Activated CD4-positive, alpha-beta T cell treated with anti-CD3 and anti-CD28 coated beads, Interleukin-2, amount 50 U/mL, for 48 hours (primary cell): ENCODE measurements around the gene MISP.

Experiments used
- DNase-seq, 2 experiments: peaks; one replicate each; pipeline ENCODE4 v3.0.0-alpha.2; 2020

The MISP gene

DNA sequence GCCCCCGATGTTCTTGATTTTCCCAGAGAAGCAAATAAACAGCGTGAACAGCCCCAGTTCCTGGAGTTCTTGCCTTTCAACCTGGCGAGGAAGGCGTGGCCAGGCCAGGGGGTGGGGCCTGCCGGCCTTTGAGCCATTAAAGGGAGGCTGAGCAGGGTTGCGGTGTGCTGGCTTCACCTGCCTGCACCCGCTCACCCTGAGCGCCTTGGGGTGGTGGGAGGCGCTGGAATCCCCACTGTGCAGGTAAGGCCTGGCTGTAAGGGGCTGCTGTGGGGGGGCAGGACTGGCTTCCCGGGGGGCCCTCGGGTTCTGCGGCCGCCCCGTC, 2.7 kb upstream of the MISP start:
- no peak for DNase-seq

DNA sequence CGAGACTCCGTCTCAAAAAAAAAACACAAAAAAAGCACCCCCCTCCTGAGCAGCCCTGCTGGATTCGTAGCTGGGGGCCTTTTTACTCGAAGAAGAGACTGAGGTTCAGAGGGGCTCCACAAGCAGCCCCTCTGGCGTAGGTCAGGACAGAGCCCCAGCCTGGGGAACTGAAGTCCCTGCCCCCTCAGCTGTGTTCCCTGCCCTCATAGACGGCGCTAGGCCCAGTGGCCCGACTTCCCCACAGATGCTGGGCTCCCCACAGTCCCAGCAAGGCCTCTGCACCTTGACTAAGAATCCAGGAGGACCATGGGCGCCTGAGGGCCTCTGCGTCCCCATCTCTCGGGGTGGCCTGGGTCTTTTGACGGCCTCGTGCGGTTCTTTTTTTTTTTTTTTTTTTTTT, 1.1 kb upstream of the MISP start:
- DNase-seq = no peak

DNA sequence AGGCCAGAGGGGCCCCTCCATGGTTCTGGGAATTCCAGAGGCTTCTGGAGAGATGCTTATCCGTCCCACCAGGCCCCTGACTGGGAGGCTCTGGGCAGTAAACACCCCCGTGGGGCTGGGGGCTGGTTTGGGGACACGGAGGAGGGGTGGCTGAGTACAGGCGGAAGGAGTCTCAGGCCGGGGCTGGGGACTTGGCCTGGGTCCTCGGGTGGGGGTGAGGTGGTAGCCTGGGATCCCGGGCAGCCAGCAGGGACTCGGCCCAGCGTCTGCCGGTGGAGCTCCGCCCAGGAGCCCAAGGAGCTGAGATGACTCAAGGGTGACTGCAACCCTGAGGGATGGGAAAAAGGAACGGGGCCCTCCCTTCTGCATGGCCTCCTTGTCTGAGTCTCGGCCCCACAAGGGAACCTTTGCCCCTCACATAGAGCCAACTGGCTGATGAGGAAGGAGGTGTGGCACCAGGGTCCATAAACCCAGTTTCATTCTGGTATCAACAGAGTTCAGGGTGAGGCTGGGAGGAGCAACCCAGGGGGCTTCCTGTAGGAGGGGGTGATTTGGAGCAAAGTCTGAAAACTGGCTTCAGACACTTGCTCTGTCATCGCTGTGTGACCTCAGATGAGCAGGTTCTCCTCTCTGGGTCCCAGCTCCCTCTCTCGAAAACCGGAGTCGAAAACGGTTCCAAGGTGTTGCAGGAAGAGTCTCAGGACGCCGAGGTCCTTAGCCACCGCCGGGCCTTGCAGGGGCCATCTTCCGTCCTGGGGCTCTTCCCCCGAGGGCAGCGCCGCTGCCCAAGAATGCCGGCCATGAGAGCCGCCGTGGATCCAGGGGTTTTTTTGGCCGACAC, 809 bp downstream of the MISP start:
- no peak for DNase-seq

DNA sequence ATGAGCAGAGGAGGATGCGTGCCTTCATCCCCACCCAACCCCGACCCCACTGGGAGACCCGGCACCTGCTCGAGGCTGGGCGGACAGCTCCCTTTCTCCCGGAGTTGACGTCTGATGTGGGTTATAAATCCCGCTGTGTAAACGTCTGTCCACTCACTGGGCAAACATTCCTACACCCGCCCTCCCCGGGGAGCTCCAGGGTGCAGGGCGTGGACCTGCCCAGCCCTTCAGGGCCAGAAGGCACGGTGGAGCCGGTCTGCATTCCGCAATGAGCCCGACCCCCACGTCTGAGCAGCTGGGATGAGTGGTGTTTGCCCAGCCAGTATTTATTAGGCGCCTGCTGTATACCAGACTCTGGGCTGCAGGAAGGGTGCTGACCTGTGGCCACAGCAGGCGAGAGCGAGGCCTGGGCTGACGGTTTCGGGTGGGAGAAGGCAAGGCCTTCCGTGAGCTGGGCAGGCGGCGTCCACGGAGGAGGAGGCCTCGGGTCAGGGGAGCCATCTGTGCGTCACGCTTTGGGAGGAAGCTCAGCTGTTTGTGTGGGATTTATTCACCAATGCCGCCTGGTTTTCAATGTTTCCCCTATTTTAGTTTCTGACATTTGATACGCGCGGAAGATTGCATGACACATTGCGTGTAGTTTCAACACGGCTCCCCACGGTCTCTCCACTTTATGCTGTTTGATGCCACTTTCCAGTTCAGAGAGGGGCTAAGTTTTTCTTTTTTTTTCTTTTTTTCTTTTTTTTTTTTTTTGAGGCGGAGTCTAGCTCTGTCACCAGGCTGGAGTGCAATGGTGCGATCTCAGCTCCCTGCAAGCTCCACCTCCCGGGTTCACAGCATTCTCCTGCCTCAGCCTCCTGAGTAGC, 2.0 kb downstream of the MISP start:
- DNase-seq = no peak

DNA sequence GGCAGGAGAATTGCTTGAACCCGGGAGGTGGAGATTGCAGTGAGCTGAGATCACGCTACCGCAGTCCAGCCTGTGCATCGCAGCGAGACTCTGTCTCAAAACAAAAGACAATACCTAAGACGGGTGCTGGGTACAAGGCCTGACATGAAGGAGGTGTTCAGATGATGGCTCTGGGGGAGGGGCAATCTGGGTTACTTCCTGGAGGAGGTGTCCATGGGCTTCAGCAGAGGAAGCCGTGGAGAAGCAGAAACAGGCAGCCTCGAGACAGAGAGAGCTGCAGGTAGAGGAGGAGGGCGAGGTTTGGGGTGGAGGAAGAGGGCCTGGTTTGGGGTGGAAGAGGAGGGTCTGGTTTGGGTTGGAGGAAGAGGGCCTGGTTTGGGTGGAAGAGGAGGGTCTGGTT, 3.6 kb downstream of the MISP start:
- DNase-seq = no peak

DNA sequence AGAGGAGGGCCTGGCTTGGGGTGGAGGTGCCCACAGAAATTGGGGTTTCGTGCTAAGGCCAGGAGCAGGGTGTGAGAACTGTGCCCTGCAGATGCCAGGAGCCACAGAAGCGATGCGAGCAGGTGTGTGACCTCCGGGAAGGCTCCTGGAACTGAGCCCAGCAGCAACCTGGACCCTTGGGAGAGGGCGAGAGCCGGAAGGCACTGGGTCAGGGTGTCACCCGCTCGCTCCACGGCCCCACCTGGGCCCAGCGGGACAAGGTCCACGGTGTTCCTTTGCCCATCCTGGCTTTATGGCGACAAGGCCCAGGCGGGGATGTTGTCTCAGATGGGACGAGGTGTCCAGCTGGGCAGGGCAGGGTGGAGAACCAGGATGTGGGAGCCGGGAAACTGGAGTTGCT, 4.2 kb downstream of the MISP start:
- DNase-seq = no peak

DNA sequence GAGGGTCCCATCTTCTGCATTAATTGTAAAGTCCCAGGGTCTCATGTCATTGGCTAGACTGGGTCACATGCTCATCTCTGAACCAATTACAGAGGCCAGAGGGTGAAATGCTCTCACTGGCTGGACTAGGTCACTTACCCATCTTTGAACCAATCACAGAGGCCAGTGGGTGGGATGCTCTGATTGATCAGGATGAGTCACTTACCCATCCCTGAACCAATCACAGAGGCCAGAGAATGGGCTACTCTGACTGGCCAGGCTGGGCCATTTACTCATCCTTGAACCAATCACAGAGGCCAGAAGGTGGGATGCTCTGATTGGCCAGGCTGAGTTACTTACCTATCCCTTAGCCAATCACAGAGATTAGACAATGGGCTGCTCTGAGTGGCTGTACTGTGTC, 5.3 kb downstream of the MISP start:
- peak in 1 of 2 experiments; percentile 24 for DNase-seq

DNA sequence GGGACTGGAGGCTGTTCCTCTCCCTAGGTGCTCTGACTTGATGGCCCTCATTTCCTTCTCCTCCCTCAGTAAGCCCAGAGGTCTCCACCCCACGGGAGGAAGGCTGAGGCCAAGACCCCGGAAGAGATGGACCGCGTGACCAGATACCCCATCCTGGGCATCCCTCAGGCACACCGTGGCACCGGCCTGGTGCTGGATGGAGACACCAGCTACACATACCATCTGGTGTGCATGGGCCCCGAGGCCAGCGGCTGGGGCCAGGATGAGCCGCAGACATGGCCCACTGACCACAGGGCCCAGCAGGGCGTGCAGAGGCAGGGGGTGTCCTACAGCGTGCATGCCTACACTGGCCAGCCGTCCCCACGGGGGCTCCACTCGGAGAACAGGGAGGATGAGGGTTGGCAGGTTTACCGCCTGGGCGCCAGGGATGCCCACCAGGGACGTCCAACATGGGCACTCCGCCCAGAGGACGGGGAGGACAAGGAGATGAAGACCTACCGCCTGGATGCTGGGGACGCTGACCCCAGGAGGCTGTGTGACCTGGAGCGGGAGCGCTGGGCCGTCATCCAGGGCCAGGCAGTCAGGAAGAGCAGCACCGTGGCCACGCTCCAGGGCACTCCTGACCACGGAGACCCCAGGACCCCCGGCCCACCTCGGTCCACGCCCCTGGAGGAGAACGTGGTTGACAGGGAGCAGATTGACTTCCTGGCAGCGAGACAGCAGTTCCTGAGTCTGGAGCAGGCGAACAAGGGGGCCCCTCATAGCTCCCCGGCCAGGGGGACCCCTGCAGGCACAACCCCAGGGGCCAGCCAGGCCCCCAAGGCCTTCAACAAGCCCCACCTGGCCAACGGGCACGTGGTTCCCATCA, 6.1 kb downstream of the MISP start:
- DNase-seq = no peak

DNA sequence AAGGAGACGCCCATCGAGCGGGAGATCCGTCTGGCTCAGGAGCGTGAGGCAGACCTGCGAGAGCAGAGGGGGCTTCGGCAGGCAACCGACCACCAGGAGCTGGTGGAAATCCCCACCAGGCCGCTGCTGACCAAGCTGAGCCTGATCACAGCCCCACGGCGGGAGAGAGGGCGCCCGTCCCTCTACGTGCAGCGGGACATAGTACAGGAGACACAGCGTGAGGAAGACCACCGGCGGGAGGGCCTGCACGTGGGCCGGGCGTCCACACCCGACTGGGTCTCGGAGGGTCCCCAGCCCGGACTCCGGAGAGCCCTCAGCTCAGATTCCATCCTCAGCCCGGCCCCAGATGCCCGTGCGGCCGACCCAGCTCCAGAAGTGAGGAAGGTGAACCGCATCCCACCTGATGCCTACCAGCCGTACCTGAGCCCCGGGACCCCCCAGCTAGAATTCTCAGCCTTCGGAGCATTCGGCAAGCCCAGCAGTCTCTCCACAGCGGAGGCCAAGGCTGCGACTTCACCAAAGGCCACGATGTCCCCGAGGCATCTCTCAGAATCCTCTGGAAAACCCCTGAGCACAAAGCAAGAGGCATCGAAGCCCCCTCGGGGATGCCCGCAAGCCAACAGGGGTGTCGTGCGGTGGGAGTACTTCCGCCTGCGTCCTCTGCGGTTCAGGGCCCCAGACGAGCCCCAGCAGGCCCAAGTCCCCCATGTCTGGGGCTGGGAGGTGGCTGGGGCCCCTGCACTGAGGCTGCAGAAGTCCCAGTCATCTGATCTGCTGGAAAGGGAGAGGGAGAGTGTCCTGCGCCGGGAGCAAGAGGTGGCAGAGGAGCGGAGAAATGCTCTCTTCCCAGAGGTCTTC, 7.1 kb downstream of the MISP start:
- DNase-seq = no peak

DNA sequence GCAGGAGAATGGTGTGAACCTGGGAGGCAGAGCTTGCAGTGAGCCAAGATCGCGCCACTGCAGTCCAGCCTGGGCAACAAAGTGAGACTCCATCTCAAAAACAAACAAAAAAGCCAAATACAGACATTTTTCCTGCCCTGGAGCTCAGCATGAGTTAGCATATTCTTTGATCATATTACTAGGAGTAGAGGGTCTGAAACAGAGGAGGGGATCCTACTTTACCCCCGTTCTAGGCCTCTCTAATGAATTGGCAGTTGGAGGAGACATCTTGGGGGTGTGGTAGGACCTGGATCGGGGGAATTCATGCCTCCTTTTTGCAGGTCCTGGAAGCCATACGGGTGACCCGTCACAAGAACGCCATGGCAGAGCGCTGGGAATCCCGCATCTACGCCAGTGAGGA, 12.3 kb downstream of the MISP start:
- no peak for DNase-seq

DNA sequence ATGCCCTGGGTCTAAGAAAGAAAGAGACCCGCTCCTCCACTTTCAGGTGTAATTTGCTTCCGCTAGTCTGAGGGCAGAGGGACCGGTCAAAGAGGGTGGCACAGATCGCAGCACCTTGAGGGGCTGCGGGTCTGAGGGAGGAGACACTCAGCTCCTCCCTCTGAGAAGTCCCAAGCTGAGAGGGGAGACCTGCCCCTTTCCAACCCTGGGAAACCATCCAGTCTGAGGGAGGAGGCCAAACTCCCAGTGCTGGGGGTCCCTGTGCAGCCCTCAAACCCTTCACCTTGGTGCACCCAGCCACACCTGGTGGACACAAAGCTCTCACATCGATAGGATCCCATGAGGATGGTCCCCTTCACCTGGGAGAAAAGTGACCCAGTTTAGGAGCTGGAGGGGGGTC, 13.0 kb downstream of the MISP start:
- DNase-seq = no peak

DNA sequence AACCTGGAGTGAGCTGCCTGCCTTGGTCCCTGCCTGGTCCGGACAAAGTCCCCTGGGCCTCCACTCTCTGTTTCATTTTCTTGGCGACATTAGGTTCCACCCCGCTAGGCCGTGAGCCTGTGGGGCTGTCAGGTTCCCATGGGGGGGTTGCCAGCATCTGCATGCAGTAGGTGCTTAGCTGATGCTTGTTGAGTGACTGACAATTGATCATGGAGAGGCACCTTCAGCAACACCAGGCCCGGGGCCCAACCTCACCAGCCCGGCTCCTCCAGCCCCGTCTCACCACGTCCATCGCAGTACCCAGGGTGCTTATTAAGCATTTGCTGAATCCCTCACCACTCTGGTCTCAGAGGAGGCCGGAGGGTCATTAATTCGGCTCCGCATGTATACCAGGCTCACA, 13.4 kb downstream of the MISP start:
- DNase-seq = no peak

DNA sequence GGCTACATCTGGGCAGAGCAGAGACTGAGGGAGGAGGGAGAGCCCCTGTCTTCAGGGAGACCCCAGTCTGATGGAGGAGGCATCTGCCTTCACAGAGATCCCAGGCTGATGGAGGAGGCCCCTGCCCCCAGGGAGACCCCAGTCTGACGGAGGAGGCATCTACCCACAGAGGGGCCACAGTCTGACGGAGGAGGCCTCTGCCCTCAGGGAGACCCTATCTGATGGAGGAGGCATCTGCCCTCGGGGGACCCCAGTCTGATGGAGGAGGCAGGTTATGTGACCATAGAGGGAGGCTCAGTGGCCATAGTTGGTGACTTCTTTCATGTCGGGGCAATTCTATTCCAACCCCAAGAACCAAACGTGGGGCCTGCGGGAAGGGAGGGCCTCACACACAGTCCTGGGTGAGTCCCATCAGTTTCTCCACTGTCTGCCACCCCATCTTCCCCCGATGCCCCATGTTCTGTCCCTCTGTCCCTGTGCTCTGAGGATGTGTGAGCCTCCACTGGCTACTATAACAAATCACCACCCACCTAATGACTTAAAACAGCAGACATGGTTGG, 14.3 kb downstream of the MISP start:
- DNase-seq = no peak

DNA sequence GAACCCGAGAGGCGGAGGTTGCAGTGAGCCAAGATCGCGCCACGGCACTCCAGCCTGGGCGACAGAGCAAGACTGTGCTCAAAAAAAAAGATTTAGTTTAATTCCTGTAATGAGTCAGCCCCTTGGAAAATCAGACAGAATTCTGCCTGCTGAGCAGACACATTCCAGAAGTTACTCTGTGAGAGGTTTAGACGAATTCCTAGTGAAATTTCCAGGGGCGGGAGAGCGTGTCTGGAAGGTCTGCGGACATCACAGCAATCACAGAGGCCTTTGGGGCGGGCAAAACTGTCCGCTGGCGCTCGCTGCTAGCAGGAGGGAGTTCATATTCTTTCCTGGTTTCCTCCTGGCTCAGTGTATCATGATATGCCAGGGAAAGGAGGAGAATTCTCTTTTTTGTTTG, 17.5 kb downstream of the MISP start:
- no peak for DNase-seq

DNA sequence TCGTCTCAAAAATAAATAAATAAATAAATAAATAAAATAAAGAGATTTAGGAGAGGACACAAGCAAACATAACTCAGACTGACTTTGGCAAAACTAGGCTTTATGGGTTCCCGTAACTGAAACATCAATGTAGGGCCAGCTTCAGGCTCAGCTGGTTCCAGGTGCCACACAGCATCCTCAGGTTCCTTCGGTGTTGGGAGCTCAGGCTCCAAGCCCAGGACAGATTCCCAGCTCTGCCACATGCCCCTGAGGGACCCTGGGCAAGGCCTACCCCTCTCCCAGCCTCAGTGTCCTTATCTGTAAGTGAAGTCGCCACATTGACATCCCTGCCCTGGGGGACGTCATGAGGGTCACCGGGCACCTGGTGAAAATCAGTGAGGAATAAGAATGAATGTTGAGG, 18.7 kb downstream of the MISP start:
- DNase-seq = no peak

DNA sequence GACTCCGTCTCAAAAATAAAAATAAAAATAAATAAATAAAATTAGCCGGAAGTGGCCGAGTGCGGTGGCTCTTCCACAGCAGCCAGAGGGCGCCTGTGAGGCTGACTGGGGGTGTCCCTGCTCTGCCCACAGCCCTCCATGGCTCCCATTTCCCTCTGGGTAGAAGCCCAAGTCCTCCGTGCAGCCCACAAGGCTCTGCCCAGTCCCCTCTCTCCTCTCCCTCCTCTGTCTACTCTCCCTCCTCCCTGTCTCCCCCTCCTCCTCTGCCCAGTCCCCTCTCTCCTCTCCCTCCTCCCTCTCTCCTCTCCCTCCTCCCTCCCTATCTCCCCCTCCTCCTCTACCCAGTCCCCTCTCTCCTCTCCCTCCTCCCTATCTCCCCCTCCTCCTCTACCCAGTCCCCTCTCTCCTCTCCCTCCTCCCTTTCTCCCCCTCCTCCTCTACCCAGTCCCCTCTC, 20.4 kb downstream of the MISP start:
- peak; percentile 37 to 45 for DNase-seq

DNA sequence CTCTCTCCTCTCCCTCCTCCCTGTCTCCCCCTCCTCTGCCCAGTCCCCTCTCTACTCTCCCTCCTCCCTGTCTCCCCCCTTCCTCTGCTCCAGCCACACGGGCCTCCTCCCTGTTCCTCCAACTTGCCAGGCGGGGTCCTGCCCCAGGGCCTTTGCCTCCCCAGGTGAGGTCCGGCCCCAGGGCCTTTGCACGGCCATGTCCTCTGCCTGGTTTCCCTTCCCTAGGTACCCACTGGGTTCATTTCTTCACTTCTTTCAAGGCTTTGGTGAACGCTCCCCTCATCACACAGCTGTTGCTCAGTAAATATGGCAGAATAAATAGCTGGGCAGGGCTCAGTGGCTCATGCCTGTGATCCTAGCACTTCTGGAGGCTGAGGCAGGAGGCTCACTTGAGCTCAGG, 21.2 kb downstream of the MISP start:
- DNase-seq = no peak

DNA sequence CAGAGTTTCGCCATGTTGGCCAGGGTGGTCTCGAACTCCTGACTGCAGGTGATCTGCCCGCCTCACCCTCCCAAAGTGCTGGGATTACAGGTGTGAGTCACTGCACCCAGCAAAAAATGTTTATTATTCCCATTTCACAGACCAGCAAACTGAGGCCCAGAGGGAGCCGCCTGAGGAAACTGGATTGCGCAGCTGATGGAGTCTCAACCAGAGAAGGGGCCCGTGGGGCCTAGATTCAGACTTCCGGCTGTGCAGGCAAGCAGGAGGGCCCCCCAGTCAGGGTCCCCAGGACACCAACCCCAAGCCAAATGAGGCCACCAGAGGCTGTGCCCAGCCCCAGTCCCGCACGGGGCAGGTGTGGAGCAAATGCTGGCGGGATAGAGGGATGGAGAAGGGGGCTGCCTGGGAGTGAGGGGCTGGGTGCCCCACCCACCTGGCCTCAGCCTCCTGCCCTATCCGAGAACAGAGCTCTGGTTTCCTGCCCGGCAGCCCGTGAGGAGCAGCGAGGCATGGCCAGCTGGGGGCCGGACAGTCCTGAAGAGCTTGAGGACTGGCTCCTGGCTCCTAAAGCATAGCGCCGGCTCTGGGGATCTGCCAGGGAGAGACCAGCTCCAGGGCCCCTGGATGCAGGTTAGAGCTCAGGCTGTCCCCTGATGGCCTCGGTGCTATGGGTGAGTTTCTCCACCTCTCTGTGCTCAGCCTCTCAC, 22.0 kb downstream of the MISP start:
- DNase-seq = no peak

DNA sequence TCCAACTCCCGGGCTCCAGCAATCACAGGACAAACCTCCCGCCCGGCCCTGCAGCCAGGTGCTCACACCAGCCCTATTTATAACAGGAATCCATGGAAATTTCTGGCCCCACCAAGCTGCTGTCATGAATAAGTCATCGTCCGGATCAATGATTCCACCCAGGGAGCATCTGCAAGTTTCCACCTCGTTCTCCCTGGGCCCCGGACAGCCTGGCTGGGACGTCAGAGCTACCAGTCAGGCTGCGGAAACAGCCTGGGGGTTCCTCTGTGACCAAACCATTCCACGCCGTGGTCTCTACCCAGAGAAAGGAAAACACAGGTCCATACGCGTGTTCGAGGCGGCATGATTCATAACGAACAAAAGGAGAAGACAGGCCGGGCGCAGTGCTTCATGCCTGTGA, 25.6 kb downstream of the MISP start:
- no peak for DNase-seq

DNA sequence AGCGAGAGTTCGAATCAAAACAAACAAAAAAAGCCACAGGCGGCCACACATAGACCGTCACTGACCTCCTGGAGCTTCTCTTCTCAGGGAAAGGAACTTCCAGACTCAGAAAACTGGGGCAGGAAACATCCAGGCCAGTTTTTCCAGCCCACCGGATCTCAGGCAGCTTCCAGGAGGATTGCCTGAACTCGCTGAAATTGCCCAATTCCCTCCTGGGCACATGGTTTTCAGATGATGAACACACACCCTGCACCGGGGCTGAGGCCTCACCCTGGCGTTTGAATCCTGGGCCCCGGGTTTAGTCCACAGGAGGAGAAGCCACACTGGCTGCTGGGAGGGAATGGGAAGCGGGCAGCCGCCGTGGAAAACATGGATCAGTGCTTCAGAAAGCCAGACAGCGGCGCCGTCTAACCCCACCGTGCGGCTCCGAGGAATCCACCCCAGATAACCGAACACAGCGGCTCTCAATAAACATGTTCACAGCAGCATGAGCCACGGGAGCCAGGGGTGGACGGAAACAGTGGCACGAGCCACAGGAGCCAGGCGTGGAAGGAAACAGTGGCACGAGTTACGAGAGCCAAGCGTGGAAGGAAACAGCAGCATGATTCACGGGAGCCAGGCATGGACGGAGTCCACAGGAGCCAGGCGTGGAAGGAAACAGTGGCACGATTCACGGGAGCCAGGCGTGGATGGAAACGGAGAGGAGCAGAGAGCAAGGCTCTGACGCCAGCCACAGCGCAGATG, 28.2 kb downstream of the MISP start:
- no peak for DNase-seq

DNA sequence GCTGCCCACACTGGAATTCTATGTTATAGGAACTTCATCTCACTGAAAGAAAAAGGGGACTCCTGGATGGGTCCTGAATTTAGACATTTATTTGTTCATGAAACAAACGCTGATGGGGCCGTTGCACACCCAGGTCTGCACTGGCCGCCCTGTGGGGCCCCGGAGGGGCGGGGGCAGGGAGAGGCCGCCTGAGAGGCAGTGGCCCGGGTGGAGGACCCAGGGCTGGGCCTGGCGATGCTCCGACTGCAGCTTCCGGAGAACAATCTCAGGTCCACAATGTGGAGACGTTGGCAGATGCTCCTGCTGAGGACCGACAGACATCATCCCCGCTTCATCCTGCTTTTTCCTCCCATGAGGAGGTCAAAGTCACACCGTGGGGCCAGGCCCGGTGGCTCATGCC, 30.0 kb downstream of the MISP start:
- no peak for DNase-seq
